Uterus (tissue), 2 donors: ENCODE data around the gene LRP1B.

Source experiments
- CTCF ChIP-seq, 4 experiments: fragments of 200-600 bp in 2 of 4; fragments of 450-650 bp in 2 of 4; sonication (generic) in 2 of 4; IDR thresholded peaks; one replicate each; pipeline ENCODE4 v1.5.1; 2016 to 2019; ENCODE audit warnings: antibody characterized with exemption in 4 of 4, mild to moderate bottlenecking in 2 of 4, moderate library complexity in 1 of 4
- POLR2A ChIP-seq, 2 donors: fragments of 450-650 bp; IDR thresholded peaks; one replicate each; pipeline ENCODE4 v1.6.1; 2016; ENCODE audit warnings: antibody characterized with exemption in 2 of 2, mild to moderate bottlenecking in 1 of 2, moderate library complexity in 1 of 2

DNA sequence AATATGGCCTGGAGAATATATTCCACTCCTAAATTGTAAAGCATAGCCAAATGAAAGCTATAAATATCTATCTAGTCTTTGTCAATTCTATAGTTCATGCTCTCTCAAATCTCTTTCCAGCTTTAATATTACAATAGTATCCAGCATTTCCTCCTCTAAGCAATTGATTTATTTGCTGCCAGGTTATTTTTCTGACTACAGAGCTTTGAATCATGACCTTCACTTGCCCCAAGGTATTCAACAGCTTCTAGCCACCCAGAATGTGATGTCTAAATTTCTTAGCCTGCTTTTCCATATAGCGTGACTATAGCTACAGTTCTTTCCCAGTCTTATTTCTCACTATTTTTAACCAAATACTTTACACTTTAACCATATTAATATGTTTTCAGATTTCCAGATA lies 1287.6 kb downstream of the LRP1B start:
- TF ChIP-seq CTCF (IDR thresholded peaks at IDR 0.05) (no peak), POLR2A (IDR thresholded peaks at IDR 0.05) (no peak)
